Breast epithelium (tissue), 4 donors: ENCODE measurements around the gene BTN2A1. TPM values are rescaled to one million over a fixed set of nuclear protein-coding genes. Genes with fewer than 3 reads are reported as not detected.

Experiments
- DNase-seq, 2 donors: peaks; one replicate each; pipeline ENCODE4 v3.0.0-alpha.2; 2019; ENCODE audit warnings: low spot score in 2 of 2
- H3K27ac ChIP-seq, 2 donors: fragments of 200-600 bp; sonication (generic) in 1 of 2; one replicate each; pipeline ENCODE4 v1.5.1; 2016 to 2019; ENCODE audit warnings: mild to moderate bottlenecking in 1 of 2
- H3K27me3 ChIP-seq, 2 donors: fragments of 200-600 bp; sonication (generic) in 1 of 2; one replicate each; pipeline versions ENCODE4 v1.5.1 to v1.6.0; 2017 to 2019; ENCODE audit warnings: control low read depth in 1 of 2, mild to moderate bottlenecking in 1 of 2
- H3K36me3 ChIP-seq: fragments of 200-600 bp; one replicate; pipeline ENCODE4 v1.5.1; 2019
- H3K4me1 ChIP-seq, 2 donors: fragments of 200-600 bp; sonication (generic); one replicate each; pipeline ENCODE4 v1.5.1; 2016 to 2019; ENCODE audit warnings: control low read depth in 1 of 2
- H3K4me3 ChIP-seq, 3 donors: fragments of 200-600 bp; sonication (generic); 1 replicate in 2 of 3; 2 replicates in 1 of 3; pipeline ENCODE4 v1.5.1; 2016 to 2019; ENCODE audit warnings: mild to moderate bottlenecking in 3 of 3, moderate library complexity in 2 of 3
- H3K9me3 ChIP-seq, 2 donors: fragments of 200-600 bp; sonication (generic) in 1 of 2; one replicate each; pipeline ENCODE4 v1.5.1; 2016 to 2019; ENCODE audit warnings: control low read depth in 1 of 2
- CTCF ChIP-seq, 3 donors: fragments of 450-650 bp; IDR thresholded peaks; one replicate each; pipeline ENCODE4 v1.5.1; 2016 to 2017; ENCODE audit warnings: antibody characterized with exemption in 3 of 3, mild to moderate bottlenecking in 3 of 3, moderate library complexity in 3 of 3
- POLR2A ChIP-seq: fragments of 450-650 bp; IDR thresholded peaks from one replicate; pipeline ENCODE4 v1.6.1; 2016; ENCODE audit warnings: antibody characterized with exemption, mild to moderate bottlenecking, moderate library complexity
- POLR2AphosphoS5 ChIP-seq, 3 donors: sonication (generic); formaldehyde crosslinking; IDR thresholded peaks; one replicate each; pipeline ENCODE4 v1.6.1; 2017; ENCODE audit warnings: antibody characterized with exemption in 3 of 3
- intact Hi-C: fragments of 100-400 bp; cut with DNase I; formaldehyde crosslinking; loops from one replicate; pipeline ENCODE4 v1.15.1; 2023; ENCODE audit warnings: low total_unique reads
- total RNA-seq, 3 donors: library from RNA; depleted of rRNA; stranded (reverse); fragments of >200 nt; gene quantifications; one replicate each; pipeline ENCODE4 v1.1.0, GENCODE V29; 2016

BTN2A1 gene
- total RNA-seq, 3 donors from 2014 or later: 10.6 to 19.6 (median 14.1) TPM

- no peaks in the 10 kb centered on the region for H3K27me3 ChIP-seq
- DNase-seq: no peak
- H3K36me3 ChIP-seq: no peaks in the 10 kb centered on the region
- intact Hi-C loops: no loop called here
- H3K4me1 ChIP-seq: no peaks in the 10 kb centered on the region
- H3K9me3 ChIP-seq: peaks cover 0 to under 1% of the 10 kb centered on the region in 2 donors
- H3K4me3 ChIP-seq: no peak overlapping the region
- no peak overlapping the region for H3K27ac ChIP-seq
- no peak for TF ChIP-seq POLR2AphosphoS5 (IDR thresholded peaks at IDR 0.05)
- no peak for TF ChIP-seq CTCF (IDR thresholded peaks at IDR 0.05)
- no peak for TF ChIP-seq POLR2A
These were observed 24.6 kb downstream of the BTN2A1 start for GRCh38 chr6:26482338-26482737.

- Histone ChIP-seq H3K27ac (no peak overlapping the region), H3K4me3 (no peak overlapping the region), H3K36me3 (no peaks in the 10 kb centered on the region), H3K9me3 (peaks cover 0 to 5% of the 10 kb centered on the region in 2 donors), H3K27me3 (no peaks in the 10 kb centered on the region), H3K4me1 (no peaks in the 10 kb centered on the region)
- intact Hi-C loops: no loop called here
- TF ChIP-seq POLR2A (no peak), POLR2AphosphoS5 (IDR thresholded peaks at IDR 0.05) (no peak), CTCF (IDR thresholded peaks at IDR 0.05) (no peak)
- DNase-seq: no peak
These were observed 26.0 kb downstream of the BTN2A1 start for GRCh38 chr6:26483727-26484126.

- no peak overlapping the region for H3K27ac ChIP-seq
- H3K4me1 ChIP-seq: no peaks in the 10 kb centered on the region
- H3K27me3 ChIP-seq: no peaks in the 10 kb centered on the region
- no peaks in the 10 kb centered on the region for H3K36me3 ChIP-seq
- TF ChIP-seq POLR2AphosphoS5 (IDR thresholded peaks at IDR 0.05): no peak
- no peak for TF ChIP-seq CTCF (IDR thresholded peaks at IDR 0.05)
- TF ChIP-seq POLR2A: no peak
- H3K9me3 ChIP-seq: peaks cover 0 to 5% of the 10 kb centered on the region in 2 donors
- intact Hi-C loops: no loop called here
- H3K4me3 ChIP-seq: no peak overlapping the region
- DNase-seq: no peak
These were observed 26.4 kb downstream of the BTN2A1 start for GRCh38 chr6:26484161-26484560.

- H3K4me3 ChIP-seq: no peak overlapping the region
- peaks cover 0 to 5% of the 10 kb centered on the region in 2 donors for H3K9me3 ChIP-seq
- no peak for TF ChIP-seq POLR2AphosphoS5 (IDR thresholded peaks at IDR 0.05)
- no peak for TF ChIP-seq CTCF (IDR thresholded peaks at IDR 0.05)
- TF ChIP-seq POLR2A: no peak
- H3K27me3 ChIP-seq: no peaks in the 10 kb centered on the region
- no peak for DNase-seq
- no peaks in the 10 kb centered on the region for H3K36me3 ChIP-seq
- intact Hi-C loops: no loop called here
- no peaks in the 10 kb centered on the region for H3K4me1 ChIP-seq
- H3K27ac ChIP-seq: no peak overlapping the region
These were observed 27.5 kb downstream of the BTN2A1 start for GRCh38 chr6:26485112-26485780.

GRCh38 chr6:26486358-26486757, 28.6 kb downstream of the BTN2A1 start:
- intact Hi-C loops: no loop called here

More at GRCh38 chr6:26486358-26486757, 28.6 kb downstream of the BTN2A1 start:
- Histone ChIP-seq H3K4me1 (no peaks in the 10 kb centered on the region), H3K9me3 (peaks cover 0 to 5% of the 10 kb centered on the region in 2 donors), H3K4me3 (no peak overlapping the region), H3K27me3 (no peaks in the 10 kb centered on the region), H3K36me3 (no peaks in the 10 kb centered on the region), H3K27ac (no peak overlapping the region)
- no peak for TF ChIP-seq CTCF (IDR thresholded peaks at IDR 0.05)
- no peak for TF ChIP-seq POLR2AphosphoS5 (IDR thresholded peaks at IDR 0.05)
- TF ChIP-seq POLR2A: no peak
- no peak for DNase-seq
